SK-N-SH (cell line): ENCODE results near the gene RBM46. TPM values are rescaled to one million over a fixed set of nuclear protein-coding genes. Genes with fewer than 3 reads are reported as not detected.

ENCODE experiments used
- CTCF ChIA-PET: fragments of 300-600, 350-600 bp; formaldehyde crosslinking; extraction: SDS; loops from one replicate; lab custom pipeline; 2021; lab: Yijun Ruan, JAX
- POLR2A ChIA-PET: fragments of 350-600 bp; sonication (Branson Sonifier 250); formaldehyde crosslinking; extraction: SDS; loops from one replicate; lab custom pipeline; 2020; ENCODE audit warnings: antibody characterized with exemption, inconsistent platforms; lab: Yijun Ruan, JAX
- DNase-seq: peaks from one replicate; pipeline ENCODE4 v3.0.0; 2012
- H2AFZ ChIP-seq: fragments of 200-600 bp; sonication (generic); 2 replicates; pipeline ENCODE4 v1.8.1; 2016; ENCODE audit warnings: antibody characterized with exemption, mild to moderate bottlenecking, low read depth
- H3F3A ChIP-seq: fragments of 200-600 bp; sonication (generic); replicated peaks from 2 replicates; pipeline ENCODE3; 2016; ENCODE audit warnings: antibody characterized with exemption, mild to moderate bottlenecking; ENCODE audit not compliant: insufficient read depth
- H3K27ac ChIP-seq, 2 experiments: fragments of 200-500 bp in 1 of 2; fragments of 200-600 bp in 1 of 2; sonication (Bioruptor generic) in 1 of 2; sonication (generic), shearing (Covaris generic) in 1 of 2; 2 replicates each; pipeline versions ENCODE4 v1.5.1 to v1.6.1; 2014 to 2016; ENCODE audit warnings: low read depth in 2 of 2, inconsistent platforms in 1 of 2, low read length in 1 of 2, mild to moderate bottlenecking in 1 of 2, mixed read lengths in 1 of 2
- H3K27me3 ChIP-seq: fragments of 200-600 bp; sonication (generic), shearing (Covaris generic); 2 replicates; pipeline ENCODE4 v1.6.1; 2016; ENCODE audit warnings: mixed run types; ENCODE audit not compliant: insufficient read depth
- H3K36me3 ChIP-seq, 2 experiments: fragments of 200-500 bp in 1 of 2; fragments of 200-600 bp in 1 of 2; sonication (Bioruptor generic) in 1 of 2; sonication (generic) in 1 of 2; replicated peaks in 1 of 2; 2 replicates each; pipeline versions ENCODE3 to v1.5.1; 2014 to 2016; ENCODE audit warnings: low read length in 1 of 2, mild to moderate bottlenecking in 1 of 2; ENCODE audit not compliant: insufficient read depth in 2 of 2, control insufficient read depth in 1 of 2
- H3K4me1 ChIP-seq, 2 experiments: fragments of 200-500 bp in 1 of 2; fragments of 200-600 bp in 1 of 2; sonication (Bioruptor generic) in 1 of 2; sonication (generic), shearing (Covaris generic) in 1 of 2; 2 replicates each; pipeline versions ENCODE4 v1.5.1 to v1.6.1; 2014 to 2016; ENCODE audit warnings: low read depth in 1 of 2, low read length in 1 of 2, mixed run types in 1 of 2; ENCODE audit not compliant: insufficient read depth in 2 of 2, control insufficient read depth in 1 of 2
- H3K4me2 ChIP-seq: fragments of 200-600 bp; sonication (generic), shearing (Covaris generic); 2 replicates; pipeline ENCODE4 v1.6.1; 2017; ENCODE audit warnings: mixed run types
- H3K4me3 ChIP-seq, 2 experiments: fragments of 200-500 bp in 1 of 2; fragments of 200-600 bp in 1 of 2; sonication (Bioruptor generic) in 1 of 2; sonication (generic), shearing (Covaris generic) in 1 of 2; 2 replicates each; pipeline versions ENCODE4 v1.5.1 to v1.8.1; 2014 to 2016; ENCODE audit warnings: low read depth in 2 of 2, inconsistent platforms in 1 of 2, low read length in 1 of 2, mild to moderate bottlenecking in 1 of 2, mixed read lengths in 1 of 2, moderate library complexity in 1 of 2
- H3K79me2 ChIP-seq: fragments of 200-600 bp; sonication (generic); 2 replicates; pipeline ENCODE4 v1.8.1; 2017; ENCODE audit warnings: mild to moderate bottlenecking; ENCODE audit not compliant: insufficient read depth
- H3K9ac ChIP-seq: fragments of 200-600 bp; sonication (generic); 2 replicates; pipeline ENCODE4 v1.6.1; 2017; ENCODE audit warnings: mixed run types
- H3K9me2 ChIP-seq: fragments of 200-600 bp; sonication (generic); 2 replicates; pipeline ENCODE4 v1.6.1; 2017; ENCODE audit warnings: mixed run types
- H3K9me3 ChIP-seq: fragments of 200-600 bp; sonication (generic); 2 replicates; pipeline ENCODE4 v1.6.1; 2017; ENCODE audit warnings: mixed run types, mild to moderate bottlenecking, moderate library complexity
- H4K20me1 ChIP-seq: fragments of 200-600 bp; sonication (generic); 2 replicates; pipeline ENCODE4 v1.6.1; 2017; ENCODE audit warnings: mild to moderate bottlenecking, mixed run types; ENCODE audit not compliant: insufficient read depth
- FOSL2 ChIP-seq: IDR thresholded peaks from 2 replicates; pipeline ENCODE4 v1.4.0; 2012; ENCODE audit warnings: low read depth, mild to moderate bottlenecking, moderate library complexity, borderline replicate concordance
- FOXJ3 ChIP-seq: sonication (generic); formaldehyde crosslinking; IDR thresholded peaks from 2 replicates; pipeline ENCODE4 v1.5.1; 2020; ENCODE audit warnings: mild to moderate bottlenecking, missing genetic modification reagents
- GABPA ChIP-seq: IDR thresholded peaks from 2 replicates; pipeline ENCODE4 v1.4.0; 2012; ENCODE audit warnings: low read depth, mild to moderate bottlenecking
- JUND ChIP-seq: IDR thresholded peaks from 2 replicates; pipeline ENCODE4 v1.4.0; 2012
- MEF2A ChIP-seq: IDR thresholded peaks from 2 replicates; pipeline ENCODE4 v1.4.0; 2012; ENCODE audit warnings: low read depth, borderline replicate concordance
- MXI1 ChIP-seq: IDR thresholded peaks from 2 replicates; pipeline ENCODE4 v1.6.1; 2012; ENCODE audit warnings: mild to moderate bottlenecking, low read depth, low read length, improper control_type of control experiment
- NFIC ChIP-seq: IDR thresholded peaks from 2 replicates; pipeline ENCODE4 v1.4.0; 2012; ENCODE audit warnings: borderline replicate concordance
- NRF1 ChIP-seq: IDR thresholded peaks from 2 replicates; pipeline ENCODE4 v1.6.1; 2012; ENCODE audit warnings: low read depth, mild to moderate bottlenecking, low read length
- RAD21 ChIP-seq: IDR thresholded peaks from 2 replicates; pipeline ENCODE4 v1.6.1; 2012; ENCODE audit warnings: mild to moderate bottlenecking, low read length
- RCOR1 ChIP-seq: fragments of 150-350 bp; IDR thresholded peaks from 2 replicates; pipeline ENCODE4 v1.6.1; 2017; ENCODE audit warnings: antibody characterized with exemption, low read length
- RFX5 ChIP-seq: IDR thresholded peaks from 2 replicates; pipeline ENCODE4 v1.6.1; 2012; ENCODE audit warnings: mild to moderate bottlenecking, improper control_type of control experiment, low read length
- RXRA ChIP-seq: IDR thresholded peaks from 2 replicates; pipeline ENCODE4 v1.4.0; 2012; ENCODE audit warnings: low read depth, mild to moderate bottlenecking, borderline replicate concordance
- SIN3A ChIP-seq: IDR thresholded peaks from 2 replicates; pipeline ENCODE4 v1.6.1; 2012; ENCODE audit warnings: low read depth, mild to moderate bottlenecking, low read length, moderate library complexity, borderline replicate concordance
- SMC3 ChIP-seq: IDR thresholded peaks from 2 replicates; pipeline ENCODE4 v1.6.1; 2012; ENCODE audit warnings: low read depth, low read length, improper control_type of control experiment
- TEAD4 ChIP-seq: IDR thresholded peaks from 2 replicates; pipeline ENCODE4 v1.4.0; 2012; ENCODE audit warnings: mild to moderate bottlenecking, borderline replicate concordance; ENCODE audit not compliant: insufficient read depth
- YY1 ChIP-seq: IDR thresholded peaks from 2 replicates; pipeline ENCODE4 v1.4.0; 2012; ENCODE audit warnings: low read depth, mild to moderate bottlenecking
- WGBS: methylation state at CpG from one replicate; pipeline ENCODE4 v1.1.6; 2017; ENCODE audit warnings: low lambda C conversion rate; 5-methylcytosine and 5-hydroxymethylcytosine counted together
- polyA plus RNA-seq, 3 experiments: library from polyadenylated mRNA; depleted of rRNA; stranded (reverse); fragments of >200 nt; gene quantifications; 2 replicates each; pipeline ENCODE4 v1.2.3, GENCODE V29; 2012
- TF ChIP-seq, protein P1 (sequence below): fragments of 150-350 bp; IDR thresholded peaks from 2 replicates; pipeline ENCODE4 v1.6.1; 2016; ENCODE audit warnings: mild to moderate bottlenecking, low read depth, low read length
- TF ChIP-seq, protein P2 (sequence below): IDR thresholded peaks from 2 replicates; pipeline ENCODE4 v1.4.0; 2012; ENCODE audit warnings: low read depth, borderline replicate concordance
- TF ChIP-seq, protein P3 (sequence below): IDR thresholded peaks from 2 replicates; pipeline ENCODE4 v1.4.0; 2012; ENCODE audit warnings: low read depth
- TF ChIP-seq, protein P4 (sequence below): fragments of 200-600 bp; sonication (generic); IDR thresholded peaks from 2 replicates; pipeline ENCODE4 v1.6.1; 2017; ENCODE audit warnings: antibody characterized with exemption, mild to moderate bottlenecking, moderate library complexity

RBM46 gene
- polyA plus RNA-seq, 1 of the 3 experiments (the other 2 are of a cell fraction): not detected

DNA sequence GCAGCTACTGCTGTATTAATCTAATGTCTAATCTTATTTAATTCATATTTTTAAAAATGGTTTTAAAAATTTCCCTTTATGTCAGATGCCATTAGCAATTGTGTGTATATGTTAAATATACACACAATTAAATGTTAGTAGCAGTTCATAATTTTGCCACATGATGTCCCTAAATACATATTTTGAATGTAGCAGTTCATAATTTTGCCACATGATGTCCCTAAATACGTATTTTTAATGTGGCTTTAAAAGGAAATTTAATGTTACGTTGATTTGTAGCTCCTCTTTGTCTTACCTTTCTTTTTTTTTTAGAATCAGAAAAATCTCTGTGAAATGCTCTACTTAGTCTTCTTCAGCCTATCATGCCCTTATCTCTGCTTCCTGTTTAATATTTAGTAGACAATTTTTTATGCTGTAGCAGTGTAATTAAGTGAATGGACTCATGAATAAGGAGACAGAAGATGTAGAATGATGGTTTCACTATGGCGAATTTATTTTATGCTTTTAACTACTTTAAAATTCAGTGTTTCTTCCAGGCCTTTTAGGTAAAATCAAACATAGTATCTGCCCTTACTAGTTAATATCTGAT, 26.1 kb downstream of the RBM46 start:
- CTCF ChIA-PET: interaction anchor here (0.6 to 3.2 kb wide), 48 partner anchors 10 to 1186 kb away, joined by 3 to 36 read pairs (median 4); no protein-coding TSS in a partner anchor
- 4% methylated on average over 3 of the region's 3 CpGs for WGBS
- DNase-seq: peak; percentile 24

GRCh38 chr4:154818230-154818629, 37.2 kb downstream of the RBM46 start:
- Histone ChIP-seq H3K9me2 (no peaks in the 10 kb centered on the region), H2AFZ (no peak overlapping the region), H4K20me1 (no peaks in the 10 kb centered on the region), H3K9ac (no peak overlapping the region), H3K79me2 (no peaks in the 10 kb centered on the region), H3K4me2 (no peak overlapping the region), H3K9me3 (no peaks in the 10 kb centered on the region), H3K27me3 (no peaks in the 10 kb centered on the region), H3F3A (no peaks in the 10 kb centered on the region), H3K4me1 (no peaks in the 10 kb centered on the region), H3K27ac (no peak overlapping the region), H3K36me3 (no peaks in the 10 kb centered on the region), H3K4me3 (no peak overlapping the region)
- DNase-seq: no peak
- ChIA-PET POLR2A (no interaction called here), CTCF (interaction anchor here (1.1 to 1.5 kb wide), 2 partner anchors 21 to 969 kb away, joined by 3 read pairs; no protein-coding TSS in a partner anchor)
- no peak for TF ChIP-seq FOXJ3 (CRISPR knock-in tag)
- no peak for TF ChIP-seq FOSL2
- TF ChIP-seq MXI1: no peak
- no peak for TF ChIP-seq RFX5
- no peak for TF ChIP-seq JUND
- TF ChIP-seq, protein P1, sequence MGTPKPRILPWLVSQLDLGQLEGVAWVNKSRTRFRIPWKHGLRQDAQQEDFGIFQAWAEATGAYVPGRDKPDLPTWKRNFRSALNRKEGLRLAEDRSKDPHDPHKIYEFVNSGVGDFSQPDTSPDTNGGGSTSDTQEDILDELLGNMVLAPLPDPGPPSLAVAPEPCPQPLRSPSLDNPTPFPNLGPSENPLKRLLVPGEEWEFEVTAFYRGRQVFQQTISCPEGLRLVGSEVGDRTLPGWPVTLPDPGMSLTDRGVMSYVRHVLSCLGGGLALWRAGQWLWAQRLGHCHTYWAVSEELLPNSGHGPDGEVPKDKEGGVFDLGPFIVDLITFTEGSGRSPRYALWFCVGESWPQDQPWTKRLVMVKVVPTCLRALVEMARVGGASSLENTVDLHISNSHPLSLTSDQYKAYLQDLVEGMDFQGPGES: no peak
- TF ChIP-seq MEF2A: no peak
- TF ChIP-seq, protein P2, sequence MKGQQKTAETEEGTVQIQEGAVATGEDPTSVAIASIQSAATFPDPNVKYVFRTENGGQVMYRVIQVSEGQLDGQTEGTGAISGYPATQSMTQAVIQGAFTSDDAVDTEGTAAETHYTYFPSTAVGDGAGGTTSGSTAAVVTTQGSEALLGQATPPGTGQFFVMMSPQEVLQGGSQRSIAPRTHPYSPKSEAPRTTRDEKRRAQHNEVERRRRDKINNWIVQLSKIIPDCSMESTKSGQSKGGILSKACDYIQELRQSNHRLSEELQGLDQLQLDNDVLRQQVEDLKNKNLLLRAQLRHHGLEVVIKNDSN: no peak
- TF ChIP-seq, protein P3, sequence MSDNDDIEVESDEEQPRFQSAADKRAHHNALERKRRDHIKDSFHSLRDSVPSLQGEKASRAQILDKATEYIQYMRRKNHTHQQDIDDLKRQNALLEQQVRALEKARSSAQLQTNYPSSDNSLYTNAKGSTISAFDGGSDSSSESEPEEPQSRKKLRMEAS: no peak
- TF ChIP-seq, protein P4, sequence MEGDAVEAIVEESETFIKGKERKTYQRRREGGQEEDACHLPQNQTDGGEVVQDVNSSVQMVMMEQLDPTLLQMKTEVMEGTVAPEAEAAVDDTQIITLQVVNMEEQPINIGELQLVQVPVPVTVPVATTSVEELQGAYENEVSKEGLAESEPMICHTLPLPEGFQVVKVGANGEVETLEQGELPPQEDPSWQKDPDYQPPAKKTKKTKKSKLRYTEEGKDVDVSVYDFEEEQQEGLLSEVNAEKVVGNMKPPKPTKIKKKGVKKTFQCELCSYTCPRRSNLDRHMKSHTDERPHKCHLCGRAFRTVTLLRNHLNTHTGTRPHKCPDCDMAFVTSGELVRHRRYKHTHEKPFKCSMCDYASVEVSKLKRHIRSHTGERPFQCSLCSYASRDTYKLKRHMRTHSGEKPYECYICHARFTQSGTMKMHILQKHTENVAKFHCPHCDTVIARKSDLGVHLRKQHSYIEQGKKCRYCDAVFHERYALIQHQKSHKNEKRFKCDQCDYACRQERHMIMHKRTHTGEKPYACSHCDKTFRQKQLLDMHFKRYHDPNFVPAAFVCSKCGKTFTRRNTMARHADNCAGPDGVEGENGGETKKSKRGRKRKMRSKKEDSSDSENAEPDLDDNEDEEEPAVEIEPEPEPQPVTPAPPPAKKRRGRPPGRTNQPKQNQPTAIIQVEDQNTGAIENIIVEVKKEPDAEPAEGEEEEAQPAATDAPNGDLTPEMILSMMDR: no peak
- no peak for TF ChIP-seq TEAD4
- TF ChIP-seq NFIC: no peak
- TF ChIP-seq RXRA: no peak
- TF ChIP-seq NRF1: no peak
- TF ChIP-seq YY1: no peak
- TF ChIP-seq GABPA: no peak
- TF ChIP-seq SIN3A: no peak

More for the DNA sequence above, 26.1 kb downstream of the RBM46 start:
- H3K9me3 ChIP-seq: no peaks in the 10 kb centered on the region
- no peak overlapping the region for H3K27ac ChIP-seq
- H3K4me2 ChIP-seq: peak overlapping the region; percentile 36; the same call in 1 of the 2 replicates
- H3K9ac ChIP-seq: no peak overlapping the region
- POLR2A ChIA-PET: no interaction called here
- H3K4me1 ChIP-seq: no peaks in the 10 kb centered on the region; a peak in 1 of 4 replicates
- no peaks in the 10 kb centered on the region for H3K27me3 ChIP-seq
- no peaks in the 10 kb centered on the region for H4K20me1 ChIP-seq
- no peaks in the 10 kb centered on the region for H3F3A ChIP-seq
- peak; percentile 62 for TF ChIP-seq SMC3
- TF ChIP-seq, protein P4: peak; percentile 86
- no peak for TF ChIP-seq GABPA
- TF ChIP-seq RCOR1: no peak
- peak; percentile 84 for TF ChIP-seq RAD21
- peak overlapping the region in 1 of 2 experiments; percentile 1; a peak in 1 of 4 replicates for H3K4me3 ChIP-seq
- no peak overlapping the region for H2AFZ ChIP-seq
- H3K36me3 ChIP-seq: no peaks in the 10 kb centered on the region
- no peaks in the 10 kb centered on the region for H3K79me2 ChIP-seq
- no peaks in the 10 kb centered on the region for H3K9me2 ChIP-seq
